Cortex of kidney (tissue), 1 donor: ENCODE measurements around the gene ACADSB.

Source experiments
- DNase-seq: peaks from one replicate; lab custom pipeline; 2025; lab: John Stamatoyannopoulos, UW

Gene ACADSB

DNA sequence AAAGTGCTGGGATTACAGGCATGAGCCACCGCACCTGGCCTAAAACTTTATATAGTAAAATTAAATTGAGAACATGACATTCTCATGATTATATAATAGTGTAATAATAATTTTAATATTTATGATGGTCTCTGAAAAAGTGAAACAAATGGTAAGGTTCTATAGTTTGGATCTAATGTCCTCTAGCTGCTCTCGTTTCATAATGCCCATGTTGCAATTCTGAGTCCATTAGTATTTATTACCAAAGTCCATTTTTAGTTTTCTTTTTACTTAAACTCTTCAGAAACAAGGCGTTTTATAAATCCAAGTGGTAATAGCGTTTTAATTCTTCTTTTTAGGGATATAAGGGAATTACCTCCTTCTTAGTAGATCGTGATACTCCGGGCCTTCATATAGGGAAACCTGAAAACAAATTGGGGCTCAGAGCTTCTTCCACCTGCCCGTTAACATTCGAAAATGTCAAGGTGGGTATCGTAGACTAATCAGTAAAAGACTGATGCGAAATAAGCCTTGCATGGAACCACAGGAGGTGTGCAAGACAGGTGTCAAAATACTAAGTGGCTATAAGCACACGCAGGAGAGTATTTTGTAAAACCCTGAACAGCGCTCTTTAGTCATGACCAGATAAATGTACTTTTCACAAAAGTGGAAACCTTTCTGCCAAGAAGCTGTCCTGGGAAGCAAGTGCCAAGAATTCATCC is 34.1 kb downstream of the ACADSB start:
- no peak for DNase-seq

DNA sequence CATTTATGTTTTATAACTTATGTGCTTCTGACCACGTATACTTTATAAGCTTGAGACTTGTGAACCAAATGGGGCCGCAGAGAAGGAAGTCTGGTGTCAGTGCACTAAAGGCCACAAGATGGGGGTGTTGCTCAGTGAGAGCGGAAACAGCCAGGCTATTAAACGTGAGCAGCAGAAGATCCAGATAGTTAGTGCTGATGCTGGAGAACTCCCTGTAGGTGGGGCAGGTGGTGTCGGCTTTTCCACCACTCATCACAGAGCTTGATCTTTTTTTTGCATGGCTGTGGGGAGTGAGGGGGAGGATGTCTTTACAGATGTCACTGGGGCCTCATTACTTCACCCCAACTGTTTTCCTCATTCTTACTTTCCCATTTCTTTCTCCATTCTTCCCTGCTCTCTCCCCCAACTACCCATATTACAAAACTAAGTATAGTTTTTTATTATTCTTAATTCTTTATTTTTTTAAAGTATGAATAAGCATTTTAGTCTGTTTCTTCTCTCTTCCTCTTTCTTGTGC is 34.7 kb downstream of the ACADSB start:
- DNase-seq, result no peak

- no peak for DNase-seq
Observed at GRCh38 chr10:123044391-123044790, 35.6 kb downstream of the ACADSB start.

DNA sequence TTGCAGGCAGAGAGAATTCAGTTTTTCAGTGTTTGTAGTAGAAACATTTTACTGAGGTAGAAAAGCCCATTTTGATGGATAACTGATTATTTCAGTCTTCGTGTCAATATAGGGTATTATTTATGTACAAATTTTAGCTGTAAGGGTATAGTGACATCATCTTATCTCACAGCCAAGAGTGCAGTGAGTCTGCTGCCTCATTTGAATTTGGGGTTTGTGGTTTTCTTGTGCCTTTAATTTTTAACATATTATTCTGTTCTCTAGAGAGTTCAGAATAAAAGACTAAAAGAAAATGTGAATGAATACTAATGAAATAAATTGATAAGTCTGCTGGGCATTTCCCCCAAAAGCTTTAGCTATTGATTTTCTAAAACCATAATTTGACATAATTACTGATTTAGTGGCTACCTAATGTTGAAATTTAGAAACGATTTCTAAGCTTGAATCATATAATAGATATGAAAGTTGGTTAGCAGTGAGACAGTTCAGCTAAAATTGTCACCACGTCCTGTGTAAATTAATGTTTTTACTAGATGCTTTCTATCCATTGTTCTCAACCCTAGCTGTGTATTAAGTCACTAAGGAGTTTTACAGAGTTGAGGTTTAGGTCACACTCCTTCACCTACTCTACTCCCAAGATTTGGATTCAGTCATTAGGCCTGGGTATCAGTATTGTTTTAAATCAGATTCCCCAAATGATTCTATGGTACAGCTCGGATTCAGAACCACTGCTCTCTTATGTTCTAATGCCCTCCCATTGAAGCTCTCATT is 37.3 kb downstream of the ACADSB start:
- DNase-seq, result no peak

DNA sequence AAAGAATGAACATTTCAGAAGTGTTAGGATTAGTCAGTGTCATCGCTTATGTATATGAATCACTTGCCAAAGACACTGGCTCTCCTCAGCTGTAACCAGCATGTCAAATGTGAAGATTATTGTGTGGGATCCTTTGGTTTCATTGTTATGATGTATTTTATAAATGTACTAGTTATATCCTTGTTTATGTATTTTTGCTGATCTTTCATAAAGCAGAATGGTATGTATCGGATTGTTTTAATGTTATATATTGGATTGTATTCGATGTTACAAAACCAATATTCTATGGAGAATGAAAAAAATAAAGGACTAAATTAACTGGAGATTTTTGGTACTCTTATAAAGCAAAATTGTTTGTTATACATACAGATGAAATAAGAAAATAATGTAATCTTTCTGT is 49.2 kb downstream of the ACADSB start:
- no peak for DNase-seq

- DNase-seq, result no peak
Observed at GRCh38 chr10:123061865-123062264, 53.1 kb downstream of the ACADSB start.

DNA sequence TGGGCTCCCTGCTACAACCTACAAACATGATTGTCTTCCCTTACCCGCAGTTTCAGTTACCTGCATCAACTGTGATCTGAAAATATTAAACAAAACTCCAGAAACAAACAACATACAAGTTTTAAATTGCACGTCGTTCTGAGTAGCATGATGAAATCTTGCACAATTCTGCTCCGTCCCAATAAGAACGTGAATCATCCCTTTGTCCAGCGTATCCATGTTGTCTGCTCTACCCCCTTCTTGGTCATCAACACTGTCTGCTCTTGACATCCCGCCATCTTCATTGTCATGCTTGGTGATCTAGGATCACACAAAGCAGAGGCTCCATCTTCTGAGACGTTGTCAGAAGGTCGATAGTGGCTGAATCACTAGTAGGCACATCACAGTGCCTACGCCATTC is 53.9 kb downstream of the ACADSB start:
- DNase-seq, result no peak

GRCh38 chr10:123068087-123068853 is 59.5 kb downstream of the ACADSB start:
- DNase-seq, result no peak

- no peak for DNase-seq
Observed at GRCh38 chr10:123069246-123069986, 60.6 kb downstream of the ACADSB start.

GRCh38 chr10:123073187-123073586 is 64.4 kb downstream of the ACADSB start:
- no peak for DNase-seq

DNA sequence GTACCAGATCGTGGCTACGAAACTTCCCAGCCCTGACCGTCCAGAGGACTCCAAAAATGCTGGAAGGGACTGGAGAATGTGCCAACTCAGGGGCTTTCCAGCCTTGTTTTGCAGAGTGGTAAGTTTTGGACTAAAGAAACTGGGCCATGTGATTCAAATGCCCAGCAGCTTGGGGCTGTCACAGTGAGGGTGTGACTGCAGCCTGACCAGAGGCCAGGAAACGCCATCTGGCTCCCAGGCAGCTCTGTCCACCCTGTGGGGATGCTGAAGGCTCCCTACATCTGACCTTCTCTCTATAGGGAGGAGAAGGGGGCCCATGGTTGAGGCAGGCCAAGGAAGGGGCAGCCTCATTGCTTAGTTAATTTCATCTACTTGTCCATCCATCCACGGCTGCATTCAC is 65.4 kb downstream of the ACADSB start:
- DNase-seq, result no peak

GRCh38 chr10:123081896-123082295 is 73.1 kb downstream of the ACADSB start:
- no peak for DNase-seq

- no peak for DNase-seq
Observed at GRCh38 chr10:123083811-123084210, 75.0 kb downstream of the ACADSB start.

GRCh38 chr10:123086281-123086680 is 77.5 kb downstream of the ACADSB start:
- DNase-seq, result no peak

- DNase-seq, result no peak
Observed at GRCh38 chr10:123087348-123087747, 78.5 kb downstream of the ACADSB start.

- DNase-seq, result no peak
Observed at GRCh38 chr10:123087786-123088185, 79.0 kb downstream of the ACADSB start.

- no peak for DNase-seq
Observed at GRCh38 chr10:123092635-123093414, 84.0 kb downstream of the ACADSB start.

- DNase-seq, result no peak
Observed at GRCh38 chr10:123093489-123093888, 84.7 kb downstream of the ACADSB start.

DNA sequence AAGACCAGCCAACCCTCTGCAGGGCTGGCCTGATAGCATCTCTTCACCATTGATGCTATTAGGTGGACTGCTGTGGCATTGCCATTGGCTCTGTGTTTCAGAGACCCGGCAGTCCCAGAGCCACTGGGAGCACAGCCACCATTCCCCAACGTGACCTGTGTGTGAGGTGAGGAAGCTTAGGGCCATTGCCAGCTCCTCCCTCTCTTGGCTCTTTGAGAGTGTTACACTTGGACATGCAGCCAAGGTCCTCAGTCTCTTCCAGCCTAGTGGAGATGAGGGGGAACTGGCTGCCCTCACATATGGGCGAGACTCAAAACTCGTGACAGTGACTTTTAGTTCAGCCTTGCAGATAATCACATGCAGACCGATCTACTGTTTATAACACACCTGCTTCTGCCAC is 87.6 kb downstream of the ACADSB start:
- DNase-seq, result no peak

- DNase-seq, result no peak
Observed at GRCh38 chr10:123097039-123097438, 88.2 kb downstream of the ACADSB start.
